Measurements from ENCODE around the gene MEF2C. TPM values are rescaled to one million over a fixed set of nuclear protein-coding genes. Genes with fewer than 3 reads are reported as not detected.
A peak's percentile ranks its signal among the peaks of the same experiment; 100 is the strongest.

MEF2C gene
- total and polyA plus RNA-seq, 2 donors, result 8.0 to 12.8 TPM

- Histone ChIP-seq H3K4me3 (ENCODE audit: low read length in 2 of 2) (no peak overlapping the region), H3K27ac (ENCODE audit: low read depth in 1 of 2, low read length in 1 of 2) (no peak overlapping the region), H3K9me3 (ENCODE audit: control insufficient read depth in 2 of 2, insufficient read depth in 1 of 2, low read length in 1 of 2) (peaks cover 0 to 3% of the 10 kb centered on the region in 2 donors), H3K4me1 (ENCODE audit: control insufficient read depth in 2 of 2, insufficient read depth in 2 of 2, low read length in 2 of 2) (peaks cover 0 to 26% of the 10 kb centered on the region in 2 donors), H3K27me3 (ENCODE audit: control insufficient read depth in 2 of 2, insufficient read depth in 1 of 2, low read length in 1 of 2) (peaks cover 84 to 100% of the 10 kb centered on the region in 2 donors), H3K36me3 (ENCODE audit: control insufficient read depth in 2 of 2, insufficient read depth in 2 of 2, low read length in 1 of 2) (no peaks in the 10 kb centered on the region)
- 13% methylated on average over 15 of the region's 15 CpGs for WGBS
- no peak for DNase-seq (ENCODE audit: low read depth in 6 of 9, low spot score in 9 of 9)
Measured at GRCh38 chr5:88686726-88687125, 196.3 kb downstream of the MEF2C start.

GRCh38 chr5:88685591-88686541 lies 197.1 kb downstream of the MEF2C start:
- Histone ChIP-seq H3K27me3 (ENCODE audit: control insufficient read depth in 2 of 2, insufficient read depth in 1 of 2, low read length in 1 of 2) (peaks cover 85 to 100% of the 10 kb centered on the region in 2 donors), H3K4me1 (ENCODE audit: control insufficient read depth in 2 of 2, insufficient read depth in 2 of 2, low read length in 2 of 2) (peaks cover 0 to 22% of the 10 kb centered on the region in 2 donors), H3K9me3 (ENCODE audit: control insufficient read depth in 2 of 2, insufficient read depth in 1 of 2, low read length in 1 of 2) (peaks cover 0 to 3% of the 10 kb centered on the region in 2 donors), H3K4me3 (ENCODE audit: low read length in 2 of 2) (no peak overlapping the region), H3K27ac (ENCODE audit: low read depth in 1 of 2, low read length in 1 of 2) (no peak overlapping the region), H3K36me3 (ENCODE audit: control insufficient read depth in 2 of 2, insufficient read depth in 2 of 2, low read length in 1 of 2) (no peaks in the 10 kb centered on the region)
- DNase-seq (ENCODE audit: low read depth in 6 of 9, low spot score in 9 of 9), result peak in 1 of 9 donors; percentile 3
- WGBS, result 14% methylated on average over 23 of the region's 23 CpGs

- 2% methylated on average over 31 of the region's 31 CpGs for WGBS
- DNase-seq (ENCODE audit: low read depth in 6 of 9, low spot score in 9 of 9), result peak in 3 of 9 donors; percentile 31 to 63 (median 47)
- Histone ChIP-seq H3K27me3 (ENCODE audit: control insufficient read depth in 2 of 2, insufficient read depth in 1 of 2, low read length in 1 of 2) (peaks cover 87 to 100% of the 10 kb centered on the region in 2 donors), H3K36me3 (ENCODE audit: control insufficient read depth in 2 of 2, insufficient read depth in 2 of 2, low read length in 1 of 2) (no peaks in the 10 kb centered on the region), H3K27ac (ENCODE audit: low read depth in 1 of 2, low read length in 1 of 2) (no peak overlapping the region), H3K4me3 (ENCODE audit: low read length in 2 of 2) (no peak overlapping the region), H3K4me1 (ENCODE audit: control insufficient read depth in 2 of 2, insufficient read depth in 2 of 2, low read length in 2 of 2) (peaks cover 2 to 22% of the 10 kb centered on the region in 2 donors), H3K9me3 (ENCODE audit: control insufficient read depth in 2 of 2, insufficient read depth in 1 of 2, low read length in 1 of 2) (peaks cover 0 to 6% of the 10 kb centered on the region in 2 donors)
Measured at GRCh38 chr5:88683506-88684135, 199.4 kb downstream of the MEF2C start.

DNA sequence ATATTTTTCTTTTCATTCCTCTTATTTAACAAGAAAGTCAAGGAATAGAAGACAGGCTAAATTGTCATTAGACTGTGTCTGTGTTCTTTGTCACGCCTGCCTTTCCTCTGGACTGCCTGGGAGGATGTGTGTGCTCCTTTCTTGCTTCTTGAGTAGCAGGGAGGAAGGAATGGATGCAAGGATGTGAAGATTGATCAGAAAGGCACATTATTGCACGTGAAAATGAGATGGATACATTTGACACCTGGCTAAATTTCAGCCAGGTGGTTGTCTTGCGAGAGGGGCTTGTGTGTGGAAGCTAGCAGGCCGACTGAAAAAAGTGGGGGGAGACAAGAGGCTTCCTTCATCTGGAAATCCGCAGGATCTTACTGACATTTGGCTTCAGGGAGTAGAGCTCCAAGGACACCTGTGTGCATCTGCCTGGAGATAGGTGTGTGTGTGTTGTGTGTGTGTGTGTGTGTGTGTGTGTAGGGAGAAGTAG lies 200.1 kb downstream of the MEF2C start:
- H3K36me3 ChIP-seq (ENCODE audit: control insufficient read depth in 2 of 2, insufficient read depth in 2 of 2, low read length in 1 of 2), result no peaks in the 10 kb centered on the region
- peaks cover 2 to 22% of the 10 kb centered on the region in 2 donors for H3K4me1 ChIP-seq (ENCODE audit: control insufficient read depth in 2 of 2, insufficient read depth in 2 of 2, low read length in 2 of 2)
- peaks cover 0 to 6% of the 10 kb centered on the region in 2 donors for H3K9me3 ChIP-seq (ENCODE audit: control insufficient read depth in 2 of 2, insufficient read depth in 1 of 2, low read length in 1 of 2)
- no peak overlapping the region for H3K27ac ChIP-seq (ENCODE audit: low read depth in 1 of 2, low read length in 1 of 2)
- H3K27me3 ChIP-seq (ENCODE audit: control insufficient read depth in 2 of 2, insufficient read depth in 1 of 2, low read length in 1 of 2), result peaks cover 88 to 100% of the 10 kb centered on the region in 2 donors
- WGBS, result 13% methylated on average over 5 of the region's 5 CpGs
- DNase-seq (ENCODE audit: low read depth in 6 of 9, low spot score in 9 of 9), result peak in 1 of 9 donors; percentile 1
- no peak overlapping the region for H3K4me3 ChIP-seq (ENCODE audit: low read length in 2 of 2)

- Histone ChIP-seq H3K4me1 (ENCODE audit: control insufficient read depth in 2 of 2, insufficient read depth in 2 of 2, low read length in 2 of 2) (peaks cover 2 to 22% of the 10 kb centered on the region in 2 donors), H3K4me3 (ENCODE audit: low read length in 2 of 2) (no peak overlapping the region), H3K27me3 (ENCODE audit: control insufficient read depth in 2 of 2, insufficient read depth in 1 of 2, low read length in 1 of 2) (peaks cover 89 to 100% of the 10 kb centered on the region in 2 donors), H3K9me3 (ENCODE audit: control insufficient read depth in 2 of 2, insufficient read depth in 1 of 2, low read length in 1 of 2) (peaks cover 0 to 6% of the 10 kb centered on the region in 2 donors), H3K27ac (ENCODE audit: low read depth in 1 of 2, low read length in 1 of 2) (no peak overlapping the region), H3K36me3 (ENCODE audit: control insufficient read depth in 2 of 2, insufficient read depth in 2 of 2, low read length in 1 of 2) (no peaks in the 10 kb centered on the region)
- DNase-seq (ENCODE audit: low read depth in 6 of 9, low spot score in 9 of 9), result no peak
- 13% methylated on average over 1 of the region's 1 CpG for WGBS
Measured at GRCh38 chr5:88682131-88682530, 200.9 kb downstream of the MEF2C start.

GRCh38 chr5:88681211-88681803 lies 201.7 kb downstream of the MEF2C start:
- H3K4me1 ChIP-seq (ENCODE audit: control insufficient read depth in 2 of 2, insufficient read depth in 2 of 2, low read length in 2 of 2), result peaks cover 2 to 22% of the 10 kb centered on the region in 2 donors
- no peak overlapping the region for H3K4me3 ChIP-seq (ENCODE audit: low read length in 2 of 2)
- peaks cover 82 to 100% of the 10 kb centered on the region in 2 donors for H3K27me3 ChIP-seq (ENCODE audit: control insufficient read depth in 2 of 2, insufficient read depth in 1 of 2, low read length in 1 of 2)
- WGBS, result 32% methylated on average over 5 of the region's 5 CpGs
- DNase-seq (ENCODE audit: low read depth in 6 of 9, low spot score in 9 of 9), result no peak
- no peaks in the 10 kb centered on the region for H3K36me3 ChIP-seq (ENCODE audit: control insufficient read depth in 2 of 2, insufficient read depth in 2 of 2, low read length in 1 of 2)
- H3K9me3 ChIP-seq (ENCODE audit: control insufficient read depth in 2 of 2, insufficient read depth in 1 of 2, low read length in 1 of 2), result peaks cover 0 to 6% of the 10 kb centered on the region in 2 donors
- no peak overlapping the region for H3K27ac ChIP-seq (ENCODE audit: low read depth in 1 of 2, low read length in 1 of 2)

DNA sequence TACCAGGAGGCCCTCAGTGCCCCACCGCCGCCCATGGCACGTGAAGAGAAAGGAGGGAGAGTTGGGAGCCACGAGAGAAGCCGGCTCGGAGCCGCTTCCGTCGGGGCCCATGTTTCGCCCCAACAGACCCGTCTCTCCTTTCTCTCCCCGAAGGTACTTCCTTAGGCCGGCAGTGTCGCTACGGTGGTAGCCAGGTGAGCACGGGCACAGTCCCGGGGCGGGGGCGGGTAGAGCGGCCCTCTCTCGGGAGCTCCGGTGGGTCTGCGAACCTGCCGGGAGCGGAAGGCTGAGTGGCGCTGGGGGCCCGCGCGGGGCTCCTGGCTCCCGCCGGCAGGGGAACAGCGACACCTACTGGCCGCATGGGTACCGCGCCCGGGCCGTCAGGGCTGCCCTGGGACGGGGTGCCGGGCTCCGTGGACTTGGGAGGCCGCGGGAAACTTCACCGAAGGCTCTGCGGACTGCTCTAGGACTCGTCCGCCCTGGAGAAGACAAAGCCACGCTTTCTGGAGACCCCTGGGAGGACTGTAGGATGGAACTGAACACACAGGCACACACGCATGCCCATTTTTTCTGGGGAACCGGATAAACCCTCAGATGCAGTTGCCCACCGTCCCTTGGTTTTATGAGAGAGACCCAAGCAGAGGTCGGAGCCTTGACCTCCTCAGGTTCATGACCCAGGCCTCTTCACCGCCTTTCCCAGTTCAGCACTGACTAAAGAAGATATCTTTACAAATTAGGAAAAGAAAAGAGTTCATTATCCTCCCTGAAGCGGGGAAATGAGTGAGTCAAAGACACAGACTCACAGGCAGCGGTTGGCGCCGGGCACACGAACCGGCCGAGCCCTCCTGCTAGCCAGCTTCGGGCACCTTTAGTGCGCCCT lies 202.5 kb downstream of the MEF2C start:
- no peak overlapping the region for H3K27ac ChIP-seq (ENCODE audit: low read depth in 1 of 2, low read length in 1 of 2)
- H3K4me3 ChIP-seq (ENCODE audit: low read length in 2 of 2), result peak overlapping the region; percentile 28 to 46
- DNase-seq (ENCODE audit: low read depth in 6 of 9, low spot score in 9 of 9), result peak in 7 of 9 donors; percentile 42 to 81 (median 64)
- no peaks in the 10 kb centered on the region for H3K36me3 ChIP-seq (ENCODE audit: control insufficient read depth in 2 of 2, insufficient read depth in 2 of 2, low read length in 1 of 2)
- H3K4me1 ChIP-seq (ENCODE audit: control insufficient read depth in 2 of 2, insufficient read depth in 2 of 2, low read length in 2 of 2), result peaks cover 2 to 23% of the 10 kb centered on the region in 2 donors
- peaks cover 80 to 100% of the 10 kb centered on the region in 2 donors for H3K27me3 ChIP-seq (ENCODE audit: control insufficient read depth in 2 of 2, insufficient read depth in 1 of 2, low read length in 1 of 2)
- WGBS, result 2% methylated on average over 61 of the region's 61 CpGs
- peaks cover 0 to 6% of the 10 kb centered on the region in 2 donors for H3K9me3 ChIP-seq (ENCODE audit: control insufficient read depth in 2 of 2, insufficient read depth in 1 of 2, low read length in 1 of 2)

GRCh38 chr5:88679638-88680037 lies 203.3 kb downstream of the MEF2C start:
- 16% methylated on average over 14 of the region's 14 CpGs for WGBS
- DNase-seq (ENCODE audit: low read depth in 6 of 9, low spot score in 9 of 9), result peak in 1 of 9 donors; percentile 28
- Histone ChIP-seq H3K9me3 (ENCODE audit: control insufficient read depth in 2 of 2, insufficient read depth in 1 of 2, low read length in 1 of 2) (peaks cover 0 to 3% of the 10 kb centered on the region in 2 donors), H3K4me1 (ENCODE audit: control insufficient read depth in 2 of 2, insufficient read depth in 2 of 2, low read length in 2 of 2) (peaks cover 2 to 29% of the 10 kb centered on the region in 2 donors), H3K4me3 (ENCODE audit: low read length in 2 of 2) (no peak overlapping the region), H3K36me3 (ENCODE audit: control insufficient read depth in 2 of 2, insufficient read depth in 2 of 2, low read length in 1 of 2) (no peaks in the 10 kb centered on the region), H3K27me3 (ENCODE audit: control insufficient read depth in 2 of 2, insufficient read depth in 1 of 2, low read length in 1 of 2) (peaks cover 81 to 100% of the 10 kb centered on the region in 2 donors), H3K27ac (ENCODE audit: low read depth in 1 of 2, low read length in 1 of 2) (no peak overlapping the region)
